Heart right ventricle (tissue), 16 donors: ENCODE measurements around the gene P2RX3. TPM values are rescaled to one million over a fixed set of nuclear protein-coding genes. Genes with fewer than 3 reads are reported as not detected.
"Not testable (repeated sequence)": the region's sequence is repeated elsewhere in the genome, so short reads cannot be mapped to it uniquely, and the experiment has no call there.

Source experiments
- ATAC-seq, 8 donors: fragments of 200-7000 bp; cut with Tn5 transposase; one replicate each; pipeline ENCODE4 v1.9.1; 2020; ENCODE audit warnings: mild to moderate bottlenecking in 8 of 8, moderate library complexity in 8 of 8, moderate number of reproducible peaks in 1 of 8
- DNase-seq, 2 donors: peaks; one replicate each; pipeline ENCODE4 v3.0.0-alpha.2; 2020
- H3K27ac ChIP-seq, 10 donors: fragments of 200-600 bp; sonication (generic) in 2 of 10; one replicate each; pipeline versions ENCODE4 v1.5.0 to v1.8.0; 2020 to 2022; ENCODE audit warnings: mild to moderate bottlenecking in 3 of 10
- H3K27me3 ChIP-seq, 7 donors: fragments of 200-600 bp; one replicate each; pipeline ENCODE4 v1.8.0; 2021 to 2022; ENCODE audit warnings: mild to moderate bottlenecking in 2 of 7
- H3K36me3 ChIP-seq, 9 donors: fragments of 200-600 bp; sonication (generic) in 1 of 9; one replicate each; pipeline versions ENCODE4 v1.5.0 to v1.8.0; 2020 to 2022; ENCODE audit warnings: mild to moderate bottlenecking in 2 of 9
- H3K4me1 ChIP-seq, 9 donors: fragments of 200-600 bp; sonication (generic) in 1 of 9; one replicate each; pipeline versions ENCODE4 v1.5.0 to v1.8.0; 2020 to 2022; ENCODE audit warnings: mild to moderate bottlenecking in 4 of 9
- H3K4me3 ChIP-seq, 10 donors: fragments of 200-600 bp; sonication (generic) in 2 of 10; one replicate each; pipeline versions ENCODE4 v1.5.0 to v1.8.0; 2020 to 2022; ENCODE audit warnings: mild to moderate bottlenecking in 7 of 10, moderate library complexity in 2 of 10
- H3K9me3 ChIP-seq, 11 donors: fragments of 200-600 bp in 10 of 11; sonication (generic) in 2 of 11; one replicate each; pipeline versions ENCODE4 v1.5.0 to v1.8.0; 2013 to 2022; ENCODE audit warnings: mild to moderate bottlenecking in 2 of 11, control low read depth in 1 of 11, moderate library complexity in 1 of 11
- WGBS, 2 donors: extraction: QIAGEN DNeasy Blood & Tissue Kit; methylation state at CpG; one replicate each; pipeline ENCODE4 v1.1.7; 2013; ENCODE audit warnings: inconsistent platforms in 1 of 2; 5-methylcytosine and 5-hydroxymethylcytosine counted together
- intact Hi-C, 10 donors: fragments of 100-400 bp; cut with DNase I; formaldehyde crosslinking; loops; one replicate each; pipeline versions ENCODE4 v1.11.1 to v1.14.2; 2022
- polyA plus RNA-seq, 2 donors: library from polyadenylated mRNA; stranded (reverse); fragments of 200-250 nt; gene quantifications; one replicate each; pipeline ENCODE4 v1.2.3, GENCODE V29; 2013
- total RNA-seq, 10 donors: library from RNA; stranded (reverse); fragmentation: NEBNext Ultra II Directional in 3 of 10; extraction: Animal tissue kit (Norgen Biotek cat#: 25700) in 3 of 10; gene quantifications; one replicate each; pipeline versions ENCODE4 v1.2.1 to v1.2.4, GENCODE V29; 2021 to 2023
- TF ChIP-seq, protein P1 (sequence below), 9 donors: fragments of 200-600 bp; sonication (generic) in 2 of 9; IDR thresholded peaks; one replicate each; pipeline versions ENCODE4 v1.5.0 to v1.8.0; 2021 to 2022; ENCODE audit warnings: antibody characterized with exemption in 9 of 9, mild to moderate bottlenecking in 5 of 9, moderate library complexity in 1 of 9
- donor health status: Arrhythmogenic right ventricular cardiomyopathy.
- donor health status: ischemic (EF 13 %, LVEDD 7.1; RV severe dilation, severe dysfunction).
- donor health status: healthy with polysubstance abuse.
- donor health status: DM: no; HTN: yes; CAD: no.
- donor health status: DM: no; HTN: no; CAD: no.
- donor health status: ischemic (EF 25% LVEDD 6.9; RV normal size, moderate dysfunction).
- donor health status: ischemic (EF 25% LVEDD 5.7; RV mildly dilated, moderate dysfunction).
- donor health status: healthy.
- donor health status: DM: yes; HTN: yes; CAD: no.
- donor health status: Ischemic cardiomyopathy.
- donor health status: ischemic (EF 35%, LVEDD 5.7; RV mildly dilated, moderate dysfunction).
- donor health status: nonischemic (EF 11% LVEDD 7.7; RV severe dilation, severe dysfunction).
- donor health status: DM: yes; HTN: yes; CAD: no.
- donor health status: PGD.
- donor health status: ischemic (EF 29% LVEDD 5.4; RV normal size, mild dysfunction).
- donor health status: nonischemic (EF 23%, LVEDD 6.1; RV moderate dilation, normal function).

P2RX3 gene
- total and polyA plus RNA-seq, 12 donors: 0.32 to 5.1 (median 1.4) TPM

DNA sequence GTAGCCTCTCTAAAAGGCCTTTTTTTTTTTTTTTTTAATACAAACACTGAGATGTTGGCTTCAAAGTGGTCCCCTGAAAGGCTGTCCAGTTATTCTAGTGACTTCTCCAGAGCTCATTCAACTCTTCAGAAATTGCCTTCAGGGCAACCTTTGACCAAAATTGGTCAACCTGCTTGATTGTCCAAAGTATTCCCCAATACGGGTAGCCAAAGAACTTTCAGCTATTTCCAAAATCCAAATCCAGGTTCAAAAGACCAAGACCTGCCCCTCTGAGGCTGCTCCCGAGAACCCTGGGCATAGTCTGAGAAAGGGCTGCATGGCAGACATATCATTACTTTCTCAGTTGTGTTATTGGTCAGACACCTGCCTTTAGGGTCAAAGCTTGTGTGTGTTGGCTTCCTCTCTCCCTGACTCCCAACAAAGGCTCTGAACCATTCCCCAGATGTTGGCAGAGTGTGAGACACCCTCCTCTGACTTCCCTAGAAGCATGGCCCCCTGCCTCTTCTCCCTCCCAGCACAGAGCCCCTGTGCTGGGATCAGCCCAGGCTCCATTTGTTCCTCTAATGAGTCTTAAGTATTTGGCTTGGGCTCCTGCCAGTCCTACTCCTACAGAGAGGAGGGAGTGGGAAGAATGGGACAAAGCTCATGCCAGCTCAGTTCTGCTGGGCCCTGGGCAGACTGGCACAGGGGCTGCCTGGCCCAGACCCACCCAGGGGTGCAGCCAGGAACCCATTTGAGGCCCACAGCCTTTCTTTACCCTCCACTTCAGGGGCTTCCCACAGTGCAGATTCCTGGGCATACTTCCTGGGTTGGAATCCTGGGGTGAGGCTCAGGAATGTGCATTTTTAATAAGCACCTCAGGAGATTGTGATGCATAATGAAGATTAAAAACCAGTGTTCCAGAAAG, 43.7 kb upstream of the P2RX3 start:
- H3K27me3 ChIP-seq: no peaks in the 10 kb centered on the region
- H3K36me3 ChIP-seq: peaks cover 0 to 25% (median 10%) of the 10 kb centered on the region in 9 donors
- peak overlapping the region in 1 of 10 donors; percentile 12 for H3K27ac ChIP-seq
- DNase-seq (no peak), ATAC-seq (peak in 7 of 8 donors; percentile 36 to 66 (median 51))
- intact Hi-C loops: no loop called here
- TF ChIP-seq, protein P1, sequence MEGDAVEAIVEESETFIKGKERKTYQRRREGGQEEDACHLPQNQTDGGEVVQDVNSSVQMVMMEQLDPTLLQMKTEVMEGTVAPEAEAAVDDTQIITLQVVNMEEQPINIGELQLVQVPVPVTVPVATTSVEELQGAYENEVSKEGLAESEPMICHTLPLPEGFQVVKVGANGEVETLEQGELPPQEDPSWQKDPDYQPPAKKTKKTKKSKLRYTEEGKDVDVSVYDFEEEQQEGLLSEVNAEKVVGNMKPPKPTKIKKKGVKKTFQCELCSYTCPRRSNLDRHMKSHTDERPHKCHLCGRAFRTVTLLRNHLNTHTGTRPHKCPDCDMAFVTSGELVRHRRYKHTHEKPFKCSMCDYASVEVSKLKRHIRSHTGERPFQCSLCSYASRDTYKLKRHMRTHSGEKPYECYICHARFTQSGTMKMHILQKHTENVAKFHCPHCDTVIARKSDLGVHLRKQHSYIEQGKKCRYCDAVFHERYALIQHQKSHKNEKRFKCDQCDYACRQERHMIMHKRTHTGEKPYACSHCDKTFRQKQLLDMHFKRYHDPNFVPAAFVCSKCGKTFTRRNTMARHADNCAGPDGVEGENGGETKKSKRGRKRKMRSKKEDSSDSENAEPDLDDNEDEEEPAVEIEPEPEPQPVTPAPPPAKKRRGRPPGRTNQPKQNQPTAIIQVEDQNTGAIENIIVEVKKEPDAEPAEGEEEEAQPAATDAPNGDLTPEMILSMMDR (IDR thresholded peaks at IDR 0.05): no peak
- H3K4me1 ChIP-seq: peaks cover 0 to 23% (median 4%) of the 10 kb centered on the region in 9 donors
- H3K4me3 ChIP-seq: no peak overlapping the region
- H3K9me3 ChIP-seq: peaks cover 0 to 28% (median 8%) of the 10 kb centered on the region in 11 donors
- 82 to 88% methylated on average over 2 of the region's 2 CpGs for WGBS, 2 donors

DNA sequence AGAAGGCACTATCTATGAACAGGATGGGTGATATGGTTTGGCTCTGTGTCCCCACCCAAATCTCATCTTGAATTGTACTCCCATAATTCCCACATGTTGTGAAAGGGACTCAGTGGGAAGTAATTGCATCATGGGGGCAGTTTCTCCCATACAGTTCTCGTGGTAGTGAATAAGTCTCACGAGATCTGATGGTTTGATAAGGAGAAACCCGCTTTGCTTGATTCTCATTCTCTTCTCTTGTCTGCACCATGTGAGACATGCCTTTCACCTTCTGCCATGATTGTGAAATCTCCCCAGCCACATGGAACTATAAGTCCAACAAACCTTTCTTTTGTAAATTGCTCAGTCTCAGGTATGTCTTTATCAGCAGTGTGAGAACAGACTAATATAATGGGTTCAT, 41.9 kb upstream of the P2RX3 start:
- H3K4me3 ChIP-seq, intact Hi-C loops, ATAC-seq, H3K27ac ChIP-seq, H3K27me3 ChIP-seq, DNase-seq: not testable (repeated sequence)
- 88 to 93% methylated on average over 3 of the region's 3 CpGs for WGBS, 2 donors
- Histone ChIP-seq H3K4me1 (peaks cover 0 to 21% (median 0%) of the 10 kb centered on the region in 9 donors), H3K9me3 (peaks cover 0 to 45% (median 19%) of the 10 kb centered on the region in 11 donors), H3K36me3 (peaks cover 12 to 43% (median 27%) of the 10 kb centered on the region in 9 donors)

- peaks cover 0 to 45% (median 19%) of the 10 kb centered on the region in 11 donors for H3K9me3 ChIP-seq
- no peaks in the 10 kb centered on the region for H3K27me3 ChIP-seq
- ATAC-seq: no peak
- intact Hi-C loops: no loop called here
- 82 to 89% methylated on average over 2 of the region's 2 CpGs for WGBS, 2 donors
- peaks cover 12 to 53% (median 37%) of the 10 kb centered on the region in 9 donors for H3K36me3 ChIP-seq
- DNase-seq: no peak
- no peak overlapping the region for H3K4me3 ChIP-seq
- peaks cover 0 to 21% (median 0%) of the 10 kb centered on the region in 9 donors for H3K4me1 ChIP-seq
- TF ChIP-seq, protein P1 (IDR thresholded peaks at IDR 0.05): no peak
- H3K27ac ChIP-seq: no peak overlapping the region
These were observed 40.9 kb upstream of the P2RX3 start for GRCh38 chr11:57297221-57297620.

- no peak overlapping the region for H3K27ac ChIP-seq
- peaks cover 16 to 64% (median 39%) of the 10 kb centered on the region in 9 donors for H3K36me3 ChIP-seq
- no peak overlapping the region for H3K4me3 ChIP-seq
- DNase-seq (no peak), ATAC-seq (no peak)
- peaks cover 0 to 14% (median 1%) of the 10 kb centered on the region in 9 donors for H3K4me1 ChIP-seq
- peaks cover 0 to 45% (median 19%) of the 10 kb centered on the region in 11 donors for H3K9me3 ChIP-seq
- 98 to 99% methylated on average over 5 of the region's 5 CpGs for WGBS, 2 donors
- TF ChIP-seq, protein P1 (IDR thresholded peaks at IDR 0.05): no peak
- no peaks in the 10 kb centered on the region for H3K27me3 ChIP-seq
- intact Hi-C loops: no loop called here
These were observed 38.9 kb upstream of the P2RX3 start for GRCh38 chr11:57299150-57299737.
